ENCODE measurements around the gene LRP4. TPM values are rescaled to one million over a fixed set of nuclear protein-coding genes. Genes with fewer than 3 reads are reported as not detected.

The LRP4 gene
- total and polyA plus RNA-seq, 2 of the 8 experiments (the other 6 are each of a cell fraction or from before 2014, with no cell fraction given): 5.4 to 22.1 TPM

DNA sequence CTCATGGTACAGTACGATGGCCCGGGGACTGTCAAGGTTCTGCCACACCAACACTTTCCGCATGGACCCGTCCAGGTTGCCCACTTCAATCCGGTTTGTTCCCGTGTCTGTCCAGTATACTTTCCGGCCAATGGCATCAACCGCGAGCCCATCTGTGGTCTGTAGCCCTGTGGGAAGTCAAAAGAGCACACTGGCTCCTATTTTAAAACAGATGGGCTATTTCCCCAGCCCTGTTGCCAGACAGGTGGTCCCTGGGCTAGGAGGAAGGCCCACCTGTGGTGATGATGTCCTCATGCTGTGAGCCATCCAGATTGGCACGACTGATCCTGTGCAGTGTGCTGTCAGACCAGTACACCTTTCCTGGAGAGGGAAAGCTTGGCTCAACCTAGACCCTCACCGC, 41.9 kb downstream of the LRP4 start (continued):
- TF ChIP-seq, protein P1, sequence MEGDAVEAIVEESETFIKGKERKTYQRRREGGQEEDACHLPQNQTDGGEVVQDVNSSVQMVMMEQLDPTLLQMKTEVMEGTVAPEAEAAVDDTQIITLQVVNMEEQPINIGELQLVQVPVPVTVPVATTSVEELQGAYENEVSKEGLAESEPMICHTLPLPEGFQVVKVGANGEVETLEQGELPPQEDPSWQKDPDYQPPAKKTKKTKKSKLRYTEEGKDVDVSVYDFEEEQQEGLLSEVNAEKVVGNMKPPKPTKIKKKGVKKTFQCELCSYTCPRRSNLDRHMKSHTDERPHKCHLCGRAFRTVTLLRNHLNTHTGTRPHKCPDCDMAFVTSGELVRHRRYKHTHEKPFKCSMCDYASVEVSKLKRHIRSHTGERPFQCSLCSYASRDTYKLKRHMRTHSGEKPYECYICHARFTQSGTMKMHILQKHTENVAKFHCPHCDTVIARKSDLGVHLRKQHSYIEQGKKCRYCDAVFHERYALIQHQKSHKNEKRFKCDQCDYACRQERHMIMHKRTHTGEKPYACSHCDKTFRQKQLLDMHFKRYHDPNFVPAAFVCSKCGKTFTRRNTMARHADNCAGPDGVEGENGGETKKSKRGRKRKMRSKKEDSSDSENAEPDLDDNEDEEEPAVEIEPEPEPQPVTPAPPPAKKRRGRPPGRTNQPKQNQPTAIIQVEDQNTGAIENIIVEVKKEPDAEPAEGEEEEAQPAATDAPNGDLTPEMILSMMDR (IDR thresholded peaks at IDR 0.05; ENCODE audit: control extremely low read depth in 1 of 3, insufficient read depth in 1 of 3, low read depth in 1 of 3, low read length in 3 of 3): no peak
- TF ChIP-seq BCL11A (IDR thresholded peaks at IDR 0.05; ENCODE audit: low read depth in 2 of 2, low read length in 2 of 2) (no peak), FOSL1 (IDR thresholded peaks at IDR 0.05; ENCODE audit: insufficient read depth, low read depth, low read length) (no peak), CREB1 (IDR thresholded peaks at IDR 0.05) (no peak), JUND (IDR thresholded peaks at IDR 0.05; ENCODE audit: low read length) (no peak), GTF2F1 (IDR thresholded peaks at IDR 0.05; ENCODE audit: borderline replicate concordance, low read depth, low read length) (no peak)
- TF ChIP-seq, protein P2, sequence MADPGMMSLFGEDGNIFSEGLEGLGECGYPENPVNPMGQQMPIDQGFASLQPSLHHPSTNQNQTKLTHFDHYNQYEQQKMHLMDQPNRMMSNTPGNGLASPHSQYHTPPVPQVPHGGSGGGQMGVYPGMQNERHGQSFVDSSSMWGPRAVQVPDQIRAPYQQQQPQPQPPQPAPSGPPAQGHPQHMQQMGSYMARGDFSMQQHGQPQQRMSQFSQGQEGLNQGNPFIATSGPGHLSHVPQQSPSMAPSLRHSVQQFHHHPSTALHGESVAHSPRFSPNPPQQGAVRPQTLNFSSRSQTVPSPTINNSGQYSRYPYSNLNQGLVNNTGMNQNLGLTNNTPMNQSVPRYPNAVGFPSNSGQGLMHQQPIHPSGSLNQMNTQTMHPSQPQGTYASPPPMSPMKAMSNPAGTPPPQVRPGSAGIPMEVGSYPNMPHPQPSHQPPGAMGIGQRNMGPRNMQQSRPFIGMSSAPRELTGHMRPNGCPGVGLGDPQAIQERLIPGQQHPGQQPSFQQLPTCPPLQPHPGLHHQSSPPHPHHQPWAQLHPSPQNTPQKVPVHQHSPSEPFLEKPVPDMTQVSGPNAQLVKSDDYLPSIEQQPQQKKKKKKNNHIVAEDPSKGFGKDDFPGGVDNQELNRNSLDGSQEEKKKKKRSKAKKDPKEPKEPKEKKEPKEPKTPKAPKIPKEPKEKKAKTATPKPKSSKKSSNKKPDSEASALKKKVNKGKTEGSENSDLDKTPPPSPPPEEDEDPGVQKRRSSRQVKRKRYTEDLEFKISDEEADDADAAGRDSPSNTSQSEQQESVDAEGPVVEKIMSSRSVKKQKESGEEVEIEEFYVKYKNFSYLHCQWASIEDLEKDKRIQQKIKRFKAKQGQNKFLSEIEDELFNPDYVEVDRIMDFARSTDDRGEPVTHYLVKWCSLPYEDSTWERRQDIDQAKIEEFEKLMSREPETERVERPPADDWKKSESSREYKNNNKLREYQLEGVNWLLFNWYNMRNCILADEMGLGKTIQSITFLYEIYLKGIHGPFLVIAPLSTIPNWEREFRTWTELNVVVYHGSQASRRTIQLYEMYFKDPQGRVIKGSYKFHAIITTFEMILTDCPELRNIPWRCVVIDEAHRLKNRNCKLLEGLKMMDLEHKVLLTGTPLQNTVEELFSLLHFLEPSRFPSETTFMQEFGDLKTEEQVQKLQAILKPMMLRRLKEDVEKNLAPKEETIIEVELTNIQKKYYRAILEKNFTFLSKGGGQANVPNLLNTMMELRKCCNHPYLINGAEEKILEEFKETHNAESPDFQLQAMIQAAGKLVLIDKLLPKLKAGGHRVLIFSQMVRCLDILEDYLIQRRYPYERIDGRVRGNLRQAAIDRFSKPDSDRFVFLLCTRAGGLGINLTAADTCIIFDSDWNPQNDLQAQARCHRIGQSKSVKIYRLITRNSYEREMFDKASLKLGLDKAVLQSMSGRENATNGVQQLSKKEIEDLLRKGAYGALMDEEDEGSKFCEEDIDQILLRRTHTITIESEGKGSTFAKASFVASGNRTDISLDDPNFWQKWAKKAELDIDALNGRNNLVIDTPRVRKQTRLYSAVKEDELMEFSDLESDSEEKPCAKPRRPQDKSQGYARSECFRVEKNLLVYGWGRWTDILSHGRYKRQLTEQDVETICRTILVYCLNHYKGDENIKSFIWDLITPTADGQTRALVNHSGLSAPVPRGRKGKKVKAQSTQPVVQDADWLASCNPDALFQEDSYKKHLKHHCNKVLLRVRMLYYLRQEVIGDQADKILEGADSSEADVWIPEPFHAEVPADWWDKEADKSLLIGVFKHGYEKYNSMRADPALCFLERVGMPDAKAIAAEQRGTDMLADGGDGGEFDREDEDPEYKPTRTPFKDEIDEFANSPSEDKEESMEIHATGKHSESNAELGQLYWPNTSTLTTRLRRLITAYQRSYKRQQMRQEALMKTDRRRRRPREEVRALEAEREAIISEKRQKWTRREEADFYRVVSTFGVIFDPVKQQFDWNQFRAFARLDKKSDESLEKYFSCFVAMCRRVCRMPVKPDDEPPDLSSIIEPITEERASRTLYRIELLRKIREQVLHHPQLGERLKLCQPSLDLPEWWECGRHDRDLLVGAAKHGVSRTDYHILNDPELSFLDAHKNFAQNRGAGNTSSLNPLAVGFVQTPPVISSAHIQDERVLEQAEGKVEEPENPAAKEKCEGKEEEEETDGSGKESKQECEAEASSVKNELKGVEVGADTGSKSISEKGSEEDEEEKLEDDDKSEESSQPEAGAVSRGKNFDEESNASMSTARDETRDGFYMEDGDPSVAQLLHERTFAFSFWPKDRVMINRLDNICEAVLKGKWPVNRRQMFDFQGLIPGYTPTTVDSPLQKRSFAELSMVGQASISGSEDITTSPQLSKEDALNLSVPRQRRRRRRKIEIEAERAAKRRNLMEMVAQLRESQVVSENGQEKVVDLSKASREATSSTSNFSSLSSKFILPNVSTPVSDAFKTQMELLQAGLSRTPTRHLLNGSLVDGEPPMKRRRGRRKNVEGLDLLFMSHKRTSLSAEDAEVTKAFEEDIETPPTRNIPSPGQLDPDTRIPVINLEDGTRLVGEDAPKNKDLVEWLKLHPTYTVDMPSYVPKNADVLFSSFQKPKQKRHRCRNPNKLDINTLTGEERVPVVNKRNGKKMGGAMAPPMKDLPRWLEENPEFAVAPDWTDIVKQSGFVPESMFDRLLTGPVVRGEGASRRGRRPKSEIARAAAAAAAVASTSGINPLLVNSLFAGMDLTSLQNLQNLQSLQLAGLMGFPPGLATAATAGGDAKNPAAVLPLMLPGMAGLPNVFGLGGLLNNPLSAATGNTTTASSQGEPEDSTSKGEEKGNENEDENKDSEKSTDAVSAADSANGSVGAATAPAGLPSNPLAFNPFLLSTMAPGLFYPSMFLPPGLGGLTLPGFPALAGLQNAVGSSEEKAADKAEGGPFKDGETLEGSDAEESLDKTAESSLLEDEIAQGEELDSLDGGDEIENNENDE (IDR thresholded peaks at IDR 0.05; ENCODE audit: insufficient replicate concordance, low read length): no peak
